Measurements from ENCODE around the gene ZNF236. TPM values are rescaled to one million over a fixed set of nuclear protein-coding genes. Genes with fewer than 3 reads are reported as not detected.
A peak's percentile ranks its signal among the peaks of the same experiment; 100 is the strongest.

The ZNF236 gene
- total RNA-seq, 6 donors from 2014 or later = 9.0 to 27.2 (median 14.8) TPM

DNA sequence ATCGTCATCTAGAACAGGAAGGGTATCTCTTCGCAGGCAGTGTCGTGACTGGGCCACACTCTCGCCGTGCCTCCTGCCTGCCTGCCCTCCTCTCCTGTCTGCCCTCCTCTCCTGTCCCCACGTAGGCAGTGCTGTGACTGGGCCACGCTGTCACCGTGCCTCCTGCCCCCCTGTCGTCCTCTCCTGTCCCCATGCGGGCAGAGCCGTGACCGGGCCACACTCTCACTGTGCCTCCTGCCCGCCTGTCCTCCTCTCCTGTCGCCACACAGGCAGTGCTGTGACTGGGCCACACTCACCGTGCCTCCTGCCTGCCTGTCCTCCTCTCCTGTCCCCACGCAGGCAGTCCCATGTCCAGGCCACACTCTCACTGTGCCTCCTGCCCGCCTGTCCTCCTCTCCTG is 51.4 kb downstream of the ZNF236 start:
- DNase-seq = peak in 1 of 2 donors; percentile 64
- 88 to 92% methylated on average over 15 to 17 of the region's 17 CpGs for WGBS, 2 donors
- Histone ChIP-seq H3K36me3 (peaks cover 0 to 41% (median 22%) of the 10 kb centered on the region in 4 donors), H3K4me1 (no peaks in the 10 kb centered on the region), H3K27ac (no peak overlapping the region), H3K9me3 (no peaks in the 10 kb centered on the region), H3K27me3 (no peaks in the 10 kb centered on the region), H3K4me3 (no peak overlapping the region)
- peak; percentile 44 to 61 for ATAC-seq (ENCODE audit: low FRiP score in 2 of 2)
- no peak for TF ChIP-seq POLR2A (IDR thresholded peaks at IDR 0.05)
- no peak for TF ChIP-seq EP300 (IDR thresholded peaks at IDR 0.05)
- TF ChIP-seq, protein P1, sequence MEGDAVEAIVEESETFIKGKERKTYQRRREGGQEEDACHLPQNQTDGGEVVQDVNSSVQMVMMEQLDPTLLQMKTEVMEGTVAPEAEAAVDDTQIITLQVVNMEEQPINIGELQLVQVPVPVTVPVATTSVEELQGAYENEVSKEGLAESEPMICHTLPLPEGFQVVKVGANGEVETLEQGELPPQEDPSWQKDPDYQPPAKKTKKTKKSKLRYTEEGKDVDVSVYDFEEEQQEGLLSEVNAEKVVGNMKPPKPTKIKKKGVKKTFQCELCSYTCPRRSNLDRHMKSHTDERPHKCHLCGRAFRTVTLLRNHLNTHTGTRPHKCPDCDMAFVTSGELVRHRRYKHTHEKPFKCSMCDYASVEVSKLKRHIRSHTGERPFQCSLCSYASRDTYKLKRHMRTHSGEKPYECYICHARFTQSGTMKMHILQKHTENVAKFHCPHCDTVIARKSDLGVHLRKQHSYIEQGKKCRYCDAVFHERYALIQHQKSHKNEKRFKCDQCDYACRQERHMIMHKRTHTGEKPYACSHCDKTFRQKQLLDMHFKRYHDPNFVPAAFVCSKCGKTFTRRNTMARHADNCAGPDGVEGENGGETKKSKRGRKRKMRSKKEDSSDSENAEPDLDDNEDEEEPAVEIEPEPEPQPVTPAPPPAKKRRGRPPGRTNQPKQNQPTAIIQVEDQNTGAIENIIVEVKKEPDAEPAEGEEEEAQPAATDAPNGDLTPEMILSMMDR (IDR thresholded peaks at IDR 0.05) = no peak
- no peak for TF ChIP-seq POLR2AphosphoS5 (IDR thresholded peaks at IDR 0.05)

DNA sequence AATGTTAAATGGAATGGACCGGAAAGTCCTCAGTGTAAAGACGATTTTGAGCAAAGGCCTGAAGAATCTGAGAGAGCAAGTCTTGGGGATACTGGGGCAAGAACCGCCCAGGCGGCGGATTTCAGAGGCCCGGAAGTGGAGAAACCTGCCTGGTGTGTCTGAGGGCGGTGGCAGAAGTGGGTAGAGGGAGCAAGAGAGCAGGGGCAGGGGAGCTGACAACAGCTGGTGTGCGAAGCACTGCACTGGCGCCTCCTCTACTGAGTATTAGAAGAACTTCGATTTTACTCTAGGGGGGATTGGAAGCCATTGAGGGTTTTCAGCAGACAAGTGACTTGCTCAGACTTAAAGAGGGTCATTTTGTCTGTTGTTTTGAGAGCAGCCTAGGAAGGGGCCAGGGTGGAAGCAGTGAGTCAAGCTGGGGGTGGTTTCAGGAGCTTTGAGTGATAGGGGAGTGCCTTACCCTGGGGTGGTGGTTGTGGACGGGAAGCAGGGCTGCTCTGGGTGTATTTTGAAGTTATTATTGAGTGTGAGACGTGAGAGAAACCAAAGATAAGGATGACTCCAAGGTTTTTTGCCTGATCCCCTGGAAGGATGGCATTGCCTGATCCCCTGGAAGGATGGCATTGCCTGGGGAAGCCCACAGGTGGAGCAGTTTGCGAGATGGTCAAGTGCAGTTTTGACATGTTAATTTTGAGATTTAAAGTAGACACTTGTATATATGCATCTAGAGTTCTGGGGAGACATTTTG is 52.5 kb downstream of the ZNF236 start:
- Histone ChIP-seq H3K27me3 (no peaks in the 10 kb centered on the region), H3K4me1 (no peaks in the 10 kb centered on the region), H3K27ac (no peak overlapping the region), H3K36me3 (peaks cover 0 to 34% (median 17%) of the 10 kb centered on the region in 4 donors), H3K9me3 (no peaks in the 10 kb centered on the region), H3K4me3 (no peak overlapping the region)
- TF ChIP-seq EP300 (IDR thresholded peaks at IDR 0.05) = no peak
- TF ChIP-seq POLR2AphosphoS5 (IDR thresholded peaks at IDR 0.05) = no peak
- TF ChIP-seq POLR2A (IDR thresholded peaks at IDR 0.05) = no peak
- TF ChIP-seq, protein P1 (IDR thresholded peaks at IDR 0.05) = no peak
- WGBS, 2 donors = 91 to 95% methylated on average over 13 of the region's 13 CpGs
- DNase-seq = peak in 1 of 2 donors; percentile 25
- ATAC-seq (ENCODE audit: low FRiP score in 2 of 2) = no peak

DNA sequence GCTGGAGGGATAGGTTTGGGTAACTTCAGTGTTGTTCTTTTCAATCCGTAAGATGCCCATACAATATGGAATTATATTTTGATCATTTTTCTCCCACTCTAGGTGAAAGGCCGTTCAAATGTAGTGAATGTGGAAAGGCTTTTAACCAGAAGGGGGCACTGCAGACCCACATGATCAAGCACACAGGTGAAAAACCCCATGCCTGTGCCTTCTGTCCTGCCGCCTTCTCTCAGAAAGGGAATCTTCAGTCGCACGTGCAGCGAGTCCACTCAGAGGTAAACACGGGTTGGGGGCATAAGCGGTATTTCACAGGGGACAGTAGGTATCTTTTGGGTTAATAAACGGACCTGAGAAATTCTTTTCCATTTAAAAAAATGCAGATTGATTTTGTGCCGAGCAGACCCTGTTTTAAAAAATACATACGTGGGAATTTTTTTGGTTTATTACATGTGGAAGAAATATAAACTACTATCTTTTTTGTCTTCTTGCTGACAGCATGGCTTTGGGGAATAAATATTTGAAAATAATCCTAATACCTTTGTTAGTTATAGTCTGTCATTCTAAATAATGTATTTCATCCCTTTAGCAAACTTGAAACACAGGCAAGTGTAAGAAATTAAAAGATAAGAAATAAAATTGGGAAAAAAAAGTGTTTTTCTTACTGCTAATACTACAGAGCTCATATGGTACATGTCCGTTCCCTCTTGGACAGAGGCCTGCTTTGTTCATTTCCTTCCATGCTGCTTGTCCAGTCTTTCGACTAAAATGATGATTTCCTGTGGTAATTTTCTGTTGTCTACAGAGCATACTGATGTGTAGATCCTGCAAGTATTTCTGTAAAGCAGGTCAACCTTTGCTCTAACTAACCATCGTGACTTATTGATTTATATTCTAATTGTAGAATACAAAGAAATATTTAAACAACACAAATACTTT is 53.3 kb downstream of the ZNF236 start:
- WGBS, 2 donors = 70 to 75% methylated on average over 14 of the region's 14 CpGs
- ATAC-seq (ENCODE audit: low FRiP score in 2 of 2) (peak in 1 of 2 donors; percentile 55), DNase-seq (peak in 1 of 2 donors; percentile 37)
- Histone ChIP-seq H3K4me3 (no peak overlapping the region), H3K27ac (no peak overlapping the region), H3K4me1 (no peaks in the 10 kb centered on the region), H3K27me3 (no peaks in the 10 kb centered on the region), H3K9me3 (no peaks in the 10 kb centered on the region), H3K36me3 (peaks cover 3 to 33% (median 21%) of the 10 kb centered on the region in 4 donors)
- TF ChIP-seq EP300 (IDR thresholded peaks at IDR 0.05) = no peak
- no peak for TF ChIP-seq POLR2A (IDR thresholded peaks at IDR 0.05)
- no peak for TF ChIP-seq POLR2AphosphoS5 (IDR thresholded peaks at IDR 0.05)
- TF ChIP-seq, protein P1 (IDR thresholded peaks at IDR 0.05) = peak; percentile 8 to 61 (median 48)

DNA sequence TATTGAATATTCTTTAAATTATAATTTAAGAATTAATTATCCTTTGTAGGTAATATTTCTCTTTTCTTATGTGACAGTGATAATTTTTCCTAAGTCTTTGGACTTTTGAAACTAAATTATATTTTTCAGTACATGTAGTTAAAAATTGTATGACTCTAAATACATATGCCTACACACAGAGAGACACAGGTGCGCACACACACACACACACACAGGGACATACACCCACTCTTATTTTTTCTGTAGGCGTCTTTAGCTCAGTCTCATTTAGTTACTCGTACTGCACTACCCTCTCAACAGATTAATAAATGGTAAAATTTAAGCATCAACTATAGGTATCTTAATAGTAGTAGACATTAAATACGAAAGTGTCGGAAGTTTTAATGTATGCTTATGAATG is 56.1 kb downstream of the ZNF236 start:
- Histone ChIP-seq H3K4me3 (no peak overlapping the region), H3K36me3 (peaks cover 22 to 39% (median 30%) of the 10 kb centered on the region in 4 donors), H3K4me1 (no peaks in the 10 kb centered on the region), H3K27ac (no peak overlapping the region), H3K27me3 (no peaks in the 10 kb centered on the region), H3K9me3 (no peaks in the 10 kb centered on the region)
- 89 to 93% methylated on average over 5 of the region's 5 CpGs for WGBS, 2 donors
- ATAC-seq (ENCODE audit: low FRiP score in 2 of 2) (no peak), DNase-seq (no peak)
- no peak for TF ChIP-seq POLR2A (IDR thresholded peaks at IDR 0.05)
- TF ChIP-seq POLR2AphosphoS5 (IDR thresholded peaks at IDR 0.05) = no peak
- TF ChIP-seq EP300 (IDR thresholded peaks at IDR 0.05) = no peak
- TF ChIP-seq, protein P1 (IDR thresholded peaks at IDR 0.05) = no peak
